Measurements from ENCODE around the gene PLCD3.

DNA sequence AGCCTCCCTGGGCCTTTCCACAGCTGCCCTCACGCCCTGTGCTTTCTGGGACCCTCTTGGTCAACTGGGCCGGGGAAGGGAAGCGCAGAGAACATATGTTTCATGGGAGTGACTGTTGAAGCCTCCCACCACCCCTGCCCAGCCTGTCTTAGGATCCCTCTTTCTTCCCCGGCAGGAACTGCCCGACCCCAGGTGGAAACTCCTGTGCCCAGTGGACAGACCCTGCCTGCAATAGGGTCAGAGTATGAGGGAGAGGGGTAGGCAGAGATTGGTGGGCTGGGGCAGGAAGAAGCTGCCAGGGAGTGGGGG lies 39.9 kb upstream of the PLCD3 start:
- TF ChIP-seq CTCF (IDR thresholded peaks at IDR 0.05; ENCODE audit: insufficient read depth, low read length) (no peak), POLR2AphosphoS5 (IDR thresholded peaks at IDR 0.05; ENCODE audit: low read depth) (no peak), REST (IDR thresholded peaks at IDR 0.05; ENCODE audit: insufficient replicate concordance, low read depth) (no peak)
